ENCODE data around the gene TOGARAM2.
A peak's percentile ranks its signal among the peaks of the same experiment; 100 is the strongest.

Gene TOGARAM2

DNA sequence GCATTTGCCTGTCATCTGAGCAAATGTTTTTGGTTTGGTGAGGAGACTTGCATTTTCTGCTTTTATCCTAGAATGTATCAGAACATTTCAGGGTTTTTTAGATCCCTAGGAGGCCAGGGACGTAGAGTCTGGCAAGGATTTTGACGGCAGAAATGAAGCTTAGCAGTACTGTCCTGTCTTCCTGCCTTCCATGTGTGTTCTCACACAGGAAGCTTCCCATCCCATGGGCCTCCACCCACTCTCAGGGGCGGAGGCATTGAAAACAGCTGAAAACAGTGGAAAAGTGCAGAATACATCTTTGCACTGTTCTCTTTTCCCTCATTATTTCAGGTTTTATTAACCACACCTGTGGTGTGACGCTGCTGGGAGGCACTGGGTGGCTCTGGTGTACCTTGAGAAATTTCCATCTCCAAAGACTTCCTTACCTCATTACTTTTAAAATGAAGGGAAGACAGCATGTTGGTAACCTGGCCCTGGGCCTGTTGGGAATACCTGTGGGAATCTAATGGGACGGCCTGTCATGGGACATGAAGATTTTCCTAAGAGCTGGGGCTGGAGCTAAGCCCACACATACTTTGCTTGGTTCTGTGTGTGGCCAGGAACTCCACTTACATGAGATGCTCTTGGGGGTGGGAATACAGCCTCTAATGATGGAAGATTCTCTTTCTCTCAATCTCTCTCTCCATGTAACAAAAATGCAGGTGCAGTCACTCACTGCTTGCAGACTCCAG, 72.7 kb downstream of the TOGARAM2 start:
- POLR2A ChIA-PET (ENCODE audit: low non-redundant PET), result no interaction called here
- H3K27ac ChIP-seq, result peak overlapping the region; percentile 49
- TF ChIP-seq, protein P1, sequence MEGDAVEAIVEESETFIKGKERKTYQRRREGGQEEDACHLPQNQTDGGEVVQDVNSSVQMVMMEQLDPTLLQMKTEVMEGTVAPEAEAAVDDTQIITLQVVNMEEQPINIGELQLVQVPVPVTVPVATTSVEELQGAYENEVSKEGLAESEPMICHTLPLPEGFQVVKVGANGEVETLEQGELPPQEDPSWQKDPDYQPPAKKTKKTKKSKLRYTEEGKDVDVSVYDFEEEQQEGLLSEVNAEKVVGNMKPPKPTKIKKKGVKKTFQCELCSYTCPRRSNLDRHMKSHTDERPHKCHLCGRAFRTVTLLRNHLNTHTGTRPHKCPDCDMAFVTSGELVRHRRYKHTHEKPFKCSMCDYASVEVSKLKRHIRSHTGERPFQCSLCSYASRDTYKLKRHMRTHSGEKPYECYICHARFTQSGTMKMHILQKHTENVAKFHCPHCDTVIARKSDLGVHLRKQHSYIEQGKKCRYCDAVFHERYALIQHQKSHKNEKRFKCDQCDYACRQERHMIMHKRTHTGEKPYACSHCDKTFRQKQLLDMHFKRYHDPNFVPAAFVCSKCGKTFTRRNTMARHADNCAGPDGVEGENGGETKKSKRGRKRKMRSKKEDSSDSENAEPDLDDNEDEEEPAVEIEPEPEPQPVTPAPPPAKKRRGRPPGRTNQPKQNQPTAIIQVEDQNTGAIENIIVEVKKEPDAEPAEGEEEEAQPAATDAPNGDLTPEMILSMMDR (conservative IDR thresholded peaks at IDR 0.05; ENCODE audit: low read depth), result no peak; the same call in 1 of the 2 replicates
- CTCF ChIA-PET, result interaction anchor here (0.5 to 1.3 kb wide), 11 partner anchors 12 to 1694 kb away, joined by 3 to 5 read pairs (median 3); no protein-coding TSS in a partner anchor
- DNase-seq (ENCODE audit: low spot score), result peak; percentile 36

DNA sequence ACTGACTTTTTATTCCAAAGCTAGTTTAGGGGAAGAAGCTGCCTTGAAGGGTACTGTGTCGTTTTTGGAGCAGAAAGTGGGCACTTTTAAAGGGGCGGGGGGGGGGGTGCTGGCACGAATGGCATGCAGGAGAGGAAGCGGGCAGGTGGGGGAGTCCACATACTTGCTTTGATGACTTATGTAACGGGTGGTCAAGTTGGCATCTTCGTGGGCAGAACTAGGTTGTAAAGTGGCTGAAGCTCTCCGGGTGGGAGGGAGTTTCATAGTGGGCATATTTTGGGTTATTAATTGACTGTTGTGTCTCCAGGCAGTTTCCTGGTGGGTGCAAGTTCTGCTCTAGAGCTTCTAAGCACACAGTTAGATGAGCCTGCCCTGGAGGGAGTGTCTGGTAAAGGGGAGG, 73.3 kb downstream of the TOGARAM2 start:
- TF ChIP-seq, protein P1 (conservative IDR thresholded peaks at IDR 0.05; ENCODE audit: low read depth), result no peak
- ChIA-PET POLR2A (ENCODE audit: low non-redundant PET) (no interaction called here), CTCF (interaction anchor here (0.6 to 1.3 kb wide), 7 partner anchors 13 to 1693 kb away, joined by 3 to 4 read pairs (median 3); no protein-coding TSS in a partner anchor)
- no peak overlapping the region for H3K27ac ChIP-seq
- DNase-seq (ENCODE audit: low spot score), result no peak

DNA sequence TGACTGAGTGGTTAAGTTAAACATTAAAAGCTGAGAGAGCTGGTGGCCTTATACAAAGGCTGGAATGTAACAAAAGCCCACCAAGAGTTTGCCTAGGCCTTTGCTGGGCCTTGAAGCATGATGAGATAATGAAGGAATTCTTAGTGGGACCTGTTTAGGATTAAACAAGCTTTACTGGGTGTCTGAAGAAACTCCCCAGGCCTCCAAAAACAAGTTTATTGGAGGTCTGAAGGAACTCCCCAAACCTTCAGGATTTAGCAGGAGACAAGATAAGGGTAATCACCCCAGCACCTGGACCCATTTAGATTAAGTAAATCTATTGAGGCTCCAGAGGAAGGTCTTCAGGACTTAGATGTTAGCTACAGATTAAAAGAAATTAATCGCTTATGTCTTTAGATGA, 74.5 kb downstream of the TOGARAM2 start:
- TF ChIP-seq, protein P1 (conservative IDR thresholded peaks at IDR 0.05; ENCODE audit: low read depth), result no peak
- DNase-seq (ENCODE audit: low spot score), result no peak
- no peak overlapping the region for H3K27ac ChIP-seq
- ChIA-PET CTCF (no interaction called here), POLR2A (ENCODE audit: low non-redundant PET) (no interaction called here)

DNA sequence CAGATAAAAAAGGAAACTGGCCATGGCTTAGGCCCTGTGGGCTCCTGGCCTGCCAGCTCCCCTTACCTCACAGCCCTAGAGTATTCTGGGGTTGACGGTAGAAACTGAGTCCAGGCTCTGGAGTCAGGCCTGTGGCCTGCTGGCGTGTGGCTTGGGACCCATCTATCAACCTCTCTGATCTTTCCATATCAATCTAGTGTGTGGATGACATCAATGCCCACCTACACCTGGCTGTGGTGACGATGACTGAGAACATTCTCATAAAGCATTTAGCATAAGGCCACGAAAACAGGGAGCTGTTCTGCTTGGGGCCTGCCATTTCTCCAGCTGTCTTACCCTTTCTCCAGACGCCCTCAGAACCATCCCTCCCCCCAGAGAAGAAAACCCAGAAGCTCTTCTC, 75.4 kb downstream of the TOGARAM2 start:
- CTCF ChIA-PET, result no interaction called here
- POLR2A ChIA-PET (ENCODE audit: low non-redundant PET), result no interaction called here
- no peak overlapping the region for H3K27ac ChIP-seq
- DNase-seq (ENCODE audit: low spot score), result no peak
- TF ChIP-seq, protein P1 (conservative IDR thresholded peaks at IDR 0.05; ENCODE audit: low read depth), result no peak

DNA sequence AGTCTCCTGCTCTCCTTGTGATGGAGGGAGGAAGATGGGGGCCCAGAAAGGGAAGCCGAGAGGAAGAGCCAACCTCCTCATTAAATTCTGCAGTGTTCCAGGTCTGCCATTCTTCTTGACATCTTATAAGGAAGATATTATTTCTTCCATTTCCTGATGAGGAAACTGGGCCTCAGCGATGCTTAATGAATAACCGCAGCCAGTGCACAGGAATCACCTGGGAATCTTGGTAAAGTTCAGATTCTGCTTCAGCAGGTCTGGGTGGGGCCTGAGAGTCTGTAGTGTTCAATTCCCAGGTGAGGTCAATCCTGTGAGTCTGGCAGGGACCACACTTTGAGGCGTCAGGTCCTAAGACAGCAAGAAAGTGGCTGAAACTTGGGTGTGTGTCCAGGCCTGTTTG, 75.9 kb downstream of the TOGARAM2 start:
- no peak for DNase-seq (ENCODE audit: low spot score)
- TF ChIP-seq, protein P1 (conservative IDR thresholded peaks at IDR 0.05; ENCODE audit: low read depth), result no peak
- no peak overlapping the region for H3K27ac ChIP-seq
- ChIA-PET POLR2A (ENCODE audit: low non-redundant PET) (interaction anchor here (0.6 kb wide), 1 partner anchor 111 kb away, joined by 7 read pairs; no protein-coding TSS in a partner anchor), CTCF (no interaction called here)

DNA sequence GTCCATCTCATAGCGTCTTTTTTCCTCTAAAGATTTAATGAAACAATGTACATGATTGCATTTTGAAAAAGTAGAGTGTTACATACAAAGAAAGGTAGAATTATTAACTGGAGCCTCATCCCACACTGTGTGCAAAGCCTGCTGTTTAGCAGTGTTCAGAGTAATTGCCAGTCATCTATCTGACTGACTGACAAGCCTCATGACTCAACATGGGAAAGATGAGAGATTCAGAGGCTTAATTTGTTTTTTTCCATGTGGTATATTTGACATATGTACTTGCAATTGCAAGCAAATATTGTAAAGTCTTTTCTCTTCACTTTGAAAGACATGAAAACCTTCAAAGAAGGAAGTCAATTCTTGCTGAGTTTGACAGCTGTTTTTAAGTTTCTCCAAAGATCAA, 78.5 kb downstream of the TOGARAM2 start:
- ChIA-PET CTCF (no interaction called here), POLR2A (ENCODE audit: low non-redundant PET) (no interaction called here)
- no peak for DNase-seq (ENCODE audit: low spot score)
- TF ChIP-seq, protein P1 (conservative IDR thresholded peaks at IDR 0.05; ENCODE audit: low read depth), result no peak
- H3K27ac ChIP-seq, result no peak overlapping the region
